Vagina (tissue), 2 donors: ENCODE results near the gene SHROOM2. TPM values are rescaled to one million over a fixed set of nuclear protein-coding genes. Genes with fewer than 3 reads are reported as not detected.

Experiments
- DNase-seq, 2 donors: peaks; one replicate each; pipeline ENCODE4 v3.0.0-alpha.2; 2017; ENCODE audit errors: extremely low spot score in 2 of 2
- H3K27ac ChIP-seq: fragments of 200-600 bp; sonication (generic); one replicate; pipeline ENCODE4 v1.5.1; 2019
- H3K27me3 ChIP-seq: fragments of 200-600 bp; sonication (generic); one replicate; pipeline ENCODE4 v1.5.1; 2019
- H3K36me3 ChIP-seq, 2 donors: fragments of 200-600 bp; sonication (generic); one replicate each; pipeline ENCODE4 v1.5.1; 2017 to 2019
- H3K4me1 ChIP-seq: fragments of 200-600 bp; sonication (generic); one replicate; pipeline ENCODE4 v1.5.1; 2019
- H3K4me3 ChIP-seq, 2 donors: fragments of 200-600 bp; sonication (generic); 1 replicate in 1 of 2; 2 replicates in 1 of 2; pipeline ENCODE4 v1.5.1; 2016 to 2019
- H3K9me3 ChIP-seq: fragments of 200-600 bp; sonication (generic); one replicate; pipeline ENCODE4 v1.5.1; 2019
- CTCF ChIP-seq, 3 experiments: fragments of 450-650 bp in 2 of 3; fragments of 200-600 bp in 1 of 3; sonication (generic) in 1 of 3; IDR thresholded peaks; one replicate each; pipeline ENCODE4 v1.5.1; 2017 to 2019; ENCODE audit warnings: antibody characterized with exemption in 3 of 3, mild to moderate bottlenecking in 2 of 3, moderate library complexity in 2 of 3
- POLR2A ChIP-seq, 2 donors: fragments of 450-650 bp; IDR thresholded peaks; one replicate each; pipeline ENCODE4 v1.6.1; 2017; ENCODE audit warnings: antibody characterized with exemption in 2 of 2, mild to moderate bottlenecking in 2 of 2, moderate library complexity in 2 of 2
- POLR2AphosphoS5 ChIP-seq, 2 donors: sonication (generic); formaldehyde crosslinking; IDR thresholded peaks; one replicate each; pipeline ENCODE4 v1.9.0; 2017; ENCODE audit warnings: antibody characterized with exemption in 2 of 2, mild to moderate bottlenecking in 2 of 2, low read depth in 1 of 2; ENCODE audit not compliant: insufficient read depth in 1 of 2
- intact Hi-C: fragments of 100-400 bp; cut with DNase I; formaldehyde crosslinking; loops from one replicate; pipeline ENCODE4 v1.15.1; 2023
- total RNA-seq: library from RNA; depleted of rRNA; stranded (reverse); fragments of >200 nt; gene quantifications from one replicate; pipeline ENCODE4 v1.2.3, GENCODE V29; 2016

Gene SHROOM2
- total RNA-seq, 1 donor from 2014 or later = 8.8 TPM

GRCh38 chrX:9821572-9821971 is 35.3 kb downstream of the SHROOM2 start:
- intact Hi-C loops = no loop called here
- Histone ChIP-seq H3K4me3 (no peak overlapping the region), H3K27me3 (no peaks in the 10 kb centered on the region), H3K36me3 (no peaks in the 10 kb centered on the region), H3K9me3 (no peaks in the 10 kb centered on the region), H3K4me1 (no peaks in the 10 kb centered on the region), H3K27ac (no peak overlapping the region)
- DNase-seq = no peak
- TF ChIP-seq POLR2A (IDR thresholded peaks at IDR 0.05) (no peak), POLR2AphosphoS5 (IDR thresholded peaks at IDR 0.05; ENCODE audit: insufficient read depth in 1 of 2, low read depth in 1 of 2) (no peak), CTCF (IDR thresholded peaks at IDR 0.05) (no peak)

- intact Hi-C loops = no loop called here
- TF ChIP-seq POLR2A (IDR thresholded peaks at IDR 0.05) = no peak
These were observed 38.3 kb downstream of the SHROOM2 start for GRCh38 chrX:9824554-9824953.

GRCh38 chrX:9825129-9825790 is 39.0 kb downstream of the SHROOM2 start:
- no peaks in the 10 kb centered on the region for H3K27me3 ChIP-seq
- H3K27ac ChIP-seq = no peak overlapping the region
- no peak overlapping the region for H3K4me3 ChIP-seq
- DNase-seq = no peak
- TF ChIP-seq POLR2A (IDR thresholded peaks at IDR 0.05) (no peak), POLR2AphosphoS5 (IDR thresholded peaks at IDR 0.05; ENCODE audit: insufficient read depth in 1 of 2, low read depth in 1 of 2) (no peak), CTCF (IDR thresholded peaks at IDR 0.05) (no peak)
- intact Hi-C loops = no loop called here
- no peaks in the 10 kb centered on the region for H3K9me3 ChIP-seq
- no peaks in the 10 kb centered on the region for H3K4me1 ChIP-seq
- H3K36me3 ChIP-seq = no peaks in the 10 kb centered on the region

More at GRCh38 chrX:9824554-9824953, 38.3 kb downstream of the SHROOM2 start:
- Histone ChIP-seq H3K36me3 (no peaks in the 10 kb centered on the region), H3K4me1 (no peaks in the 10 kb centered on the region), H3K27ac (no peak overlapping the region), H3K9me3 (no peaks in the 10 kb centered on the region), H3K4me3 (no peak overlapping the region), H3K27me3 (no peaks in the 10 kb centered on the region)
- no peak for DNase-seq

- no peaks in the 10 kb centered on the region for H3K9me3 ChIP-seq
- intact Hi-C loops = no loop called here
These were observed 39.7 kb downstream of the SHROOM2 start for GRCh38 chrX:9825966-9826365.

GRCh38 chrX:9829308-9830267 is 43.4 kb downstream of the SHROOM2 start:
- no peak for DNase-seq
- Histone ChIP-seq H3K36me3 (no peaks in the 10 kb centered on the region), H3K27ac (no peak overlapping the region), H3K9me3 (no peaks in the 10 kb centered on the region), H3K4me3 (no peak overlapping the region), H3K4me1 (no peaks in the 10 kb centered on the region), H3K27me3 (no peaks in the 10 kb centered on the region)
- intact Hi-C loops = no loop called here
- TF ChIP-seq CTCF (IDR thresholded peaks at IDR 0.05) (no peak), POLR2A (IDR thresholded peaks at IDR 0.05) (no peak), POLR2AphosphoS5 (IDR thresholded peaks at IDR 0.05; ENCODE audit: insufficient read depth in 1 of 2, low read depth in 1 of 2) (no peak)

More at GRCh38 chrX:9825966-9826365, 39.7 kb downstream of the SHROOM2 start:
- no peak for DNase-seq
- Histone ChIP-seq H3K27me3 (no peaks in the 10 kb centered on the region), H3K27ac (no peak overlapping the region), H3K36me3 (no peaks in the 10 kb centered on the region), H3K4me3 (no peak overlapping the region), H3K4me1 (no peaks in the 10 kb centered on the region)
- TF ChIP-seq POLR2AphosphoS5 (IDR thresholded peaks at IDR 0.05; ENCODE audit: insufficient read depth in 1 of 2, low read depth in 1 of 2) = no peak
- TF ChIP-seq CTCF (IDR thresholded peaks at IDR 0.05) = no peak
